ENCODE data around the gene ATP9B. TPM values are rescaled to one million over a fixed set of nuclear protein-coding genes. Genes with fewer than 3 reads are reported as not detected.

The ATP9B gene
- total RNA-seq, 1 experiment from 2014 or later = 25.5 TPM

DNA sequence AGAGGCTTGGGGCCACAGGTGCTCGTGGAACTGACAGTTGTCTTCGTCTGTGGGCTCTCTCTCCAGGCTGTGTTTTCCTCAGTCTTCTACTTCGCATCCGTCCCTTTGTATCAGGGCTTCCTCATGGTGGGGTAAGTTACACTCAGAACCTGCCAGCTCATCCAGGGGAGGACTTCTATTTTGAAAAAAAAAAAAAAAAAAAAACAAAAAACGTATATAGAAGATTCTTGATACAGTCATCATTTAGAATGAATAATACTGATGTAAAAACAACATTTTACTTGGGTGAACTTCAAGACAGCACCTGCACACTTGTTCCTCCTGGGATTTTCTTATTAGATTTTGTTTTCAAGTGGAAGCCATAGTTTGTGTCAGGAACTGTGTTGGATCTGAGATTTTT is 278.9 kb downstream of the ATP9B start:
- no peak for DNase-seq (ENCODE audit: unreplicated experiment)
- Mint-ChIP-seq H3K4me1 (ENCODE audit: insufficient read depth, unreplicated experiment) (no peaks in the 10 kb centered on the region), H3K4me3 (ENCODE audit: unreplicated experiment) (no peak overlapping the region), H3K9me3 (ENCODE audit: unreplicated experiment) (no peaks in the 10 kb centered on the region), H3K27me3 (ENCODE audit: insufficient read depth, unreplicated experiment) (no peaks in the 10 kb centered on the region), H3K36me3 (ENCODE audit: insufficient read depth, unreplicated experiment) (peaks cover 53% of the 10 kb centered on the region), H3K27ac (ENCODE audit: low read depth, unreplicated experiment) (no peak overlapping the region)
- BruUV-seq (replicated peaks) = no TSS peak
- TF ChIP-seq, protein P1, sequence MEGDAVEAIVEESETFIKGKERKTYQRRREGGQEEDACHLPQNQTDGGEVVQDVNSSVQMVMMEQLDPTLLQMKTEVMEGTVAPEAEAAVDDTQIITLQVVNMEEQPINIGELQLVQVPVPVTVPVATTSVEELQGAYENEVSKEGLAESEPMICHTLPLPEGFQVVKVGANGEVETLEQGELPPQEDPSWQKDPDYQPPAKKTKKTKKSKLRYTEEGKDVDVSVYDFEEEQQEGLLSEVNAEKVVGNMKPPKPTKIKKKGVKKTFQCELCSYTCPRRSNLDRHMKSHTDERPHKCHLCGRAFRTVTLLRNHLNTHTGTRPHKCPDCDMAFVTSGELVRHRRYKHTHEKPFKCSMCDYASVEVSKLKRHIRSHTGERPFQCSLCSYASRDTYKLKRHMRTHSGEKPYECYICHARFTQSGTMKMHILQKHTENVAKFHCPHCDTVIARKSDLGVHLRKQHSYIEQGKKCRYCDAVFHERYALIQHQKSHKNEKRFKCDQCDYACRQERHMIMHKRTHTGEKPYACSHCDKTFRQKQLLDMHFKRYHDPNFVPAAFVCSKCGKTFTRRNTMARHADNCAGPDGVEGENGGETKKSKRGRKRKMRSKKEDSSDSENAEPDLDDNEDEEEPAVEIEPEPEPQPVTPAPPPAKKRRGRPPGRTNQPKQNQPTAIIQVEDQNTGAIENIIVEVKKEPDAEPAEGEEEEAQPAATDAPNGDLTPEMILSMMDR (IDR thresholded peaks at IDR 0.05; ENCODE audit: unreplicated experiment) = no peak
- CTCF ChIA-PET = no interaction called here
- intact Hi-C loops (cut with micrococcal nuclease) = no loop called here
- POLR2A ChIA-PET = no interaction called here

DNA sequence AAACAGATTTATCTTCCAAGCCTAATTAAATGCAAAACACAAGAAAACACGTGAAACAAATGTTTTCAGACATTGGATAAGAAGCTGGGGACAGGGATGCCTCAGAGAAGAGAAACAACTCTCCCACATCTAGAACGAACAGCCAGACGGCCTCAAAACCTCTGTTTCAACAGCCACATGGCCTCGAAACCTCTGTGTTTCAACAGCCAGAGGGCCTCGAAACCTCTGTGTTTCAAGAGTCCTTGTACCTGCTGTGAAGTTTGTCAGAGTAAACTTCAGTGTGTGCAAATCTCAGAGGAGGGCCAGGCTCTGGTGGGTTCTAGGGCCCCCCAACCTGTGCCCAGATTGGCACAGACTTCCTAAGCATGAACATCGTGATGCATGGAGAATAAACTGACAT is 283.2 kb downstream of the ATP9B start:
- ChIA-PET POLR2A (no interaction called here), CTCF (interaction anchor here (0.6 to 1.1 kb wide), 2 partner anchors 9 to 355 kb away, joined by 3 to 6 read pairs; no protein-coding TSS in a partner anchor)
- Mint-ChIP-seq H3K36me3 (ENCODE audit: insufficient read depth, unreplicated experiment) (peaks cover 21% of the 10 kb centered on the region), H3K27me3 (ENCODE audit: insufficient read depth, unreplicated experiment) (no peaks in the 10 kb centered on the region), H3K9me3 (ENCODE audit: unreplicated experiment) (no peaks in the 10 kb centered on the region), H3K4me1 (ENCODE audit: insufficient read depth, unreplicated experiment) (no peaks in the 10 kb centered on the region), H3K27ac (ENCODE audit: low read depth, unreplicated experiment) (no peak overlapping the region), H3K4me3 (ENCODE audit: unreplicated experiment) (no peak overlapping the region)
- no TSS peak for BruUV-seq (replicated peaks)
- TF ChIP-seq, protein P1 (IDR thresholded peaks at IDR 0.05; ENCODE audit: unreplicated experiment) = no peak
- intact Hi-C loops (cut with micrococcal nuclease) = no loop called here
- DNase-seq (ENCODE audit: unreplicated experiment) = no peak

DNA sequence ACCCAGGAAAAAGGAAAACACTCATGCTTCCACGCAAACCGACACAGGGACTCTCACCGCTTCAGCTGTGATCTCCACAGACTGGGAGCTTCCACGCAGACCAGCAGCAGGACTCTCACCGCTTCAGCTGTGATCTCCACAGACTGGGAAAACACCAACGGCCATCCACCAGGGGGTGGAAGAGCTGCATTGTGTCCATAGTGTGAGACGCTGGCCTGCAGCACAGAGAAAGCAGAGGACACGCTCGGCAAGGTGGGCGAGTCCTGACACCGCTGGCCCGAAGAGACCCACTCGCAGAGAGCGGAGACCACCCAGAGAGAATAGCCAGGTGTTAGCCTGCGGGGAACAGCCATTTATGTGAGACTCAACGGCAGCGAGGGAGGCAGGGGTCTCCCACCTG is 284.1 kb downstream of the ATP9B start:
- TF ChIP-seq, protein P1 (IDR thresholded peaks at IDR 0.05; ENCODE audit: unreplicated experiment) = no peak
- no peaks in the 10 kb centered on the region for H3K27me3 Mint-ChIP-seq (ENCODE audit: insufficient read depth, unreplicated experiment)
- POLR2A ChIA-PET = no interaction called here
- H3K36me3 Mint-ChIP-seq (ENCODE audit: insufficient read depth, unreplicated experiment) = peaks cover 13% of the 10 kb centered on the region
- H3K27ac Mint-ChIP-seq (ENCODE audit: low read depth, unreplicated experiment) = no peak overlapping the region
- CTCF ChIA-PET = no interaction called here
- no peak overlapping the region for H3K4me3 Mint-ChIP-seq (ENCODE audit: unreplicated experiment)
- no TSS peak for BruUV-seq (replicated peaks)
- no peak for DNase-seq (ENCODE audit: unreplicated experiment)
- intact Hi-C loops (cut with micrococcal nuclease) = no loop called here
- no peaks in the 10 kb centered on the region for H3K9me3 Mint-ChIP-seq (ENCODE audit: unreplicated experiment)
- no peaks in the 10 kb centered on the region for H3K4me1 Mint-ChIP-seq (ENCODE audit: insufficient read depth, unreplicated experiment)

DNA sequence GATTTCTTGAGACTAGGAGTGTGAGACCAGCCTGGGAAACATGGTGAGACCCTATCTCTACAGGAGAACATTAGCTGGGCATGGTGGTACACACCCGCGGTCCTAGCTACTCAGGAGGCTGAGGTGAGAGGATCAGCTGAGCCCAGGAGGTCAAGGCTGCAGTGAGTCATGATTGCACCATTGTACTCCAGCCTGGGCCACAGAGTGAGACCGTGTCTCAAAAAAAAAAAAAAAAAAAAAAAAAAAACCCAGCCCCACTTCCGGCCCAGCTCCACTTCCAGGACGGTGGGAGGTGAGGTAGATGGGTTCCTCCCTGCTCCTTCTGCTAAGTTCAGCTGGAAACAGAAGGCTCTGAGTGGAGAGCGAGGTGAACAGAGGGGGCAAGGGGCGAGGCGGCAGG is 285.2 kb downstream of the ATP9B start:
- no peak overlapping the region for H3K4me3 Mint-ChIP-seq (ENCODE audit: unreplicated experiment)
- no peaks in the 10 kb centered on the region for H3K27me3 Mint-ChIP-seq (ENCODE audit: insufficient read depth, unreplicated experiment)
- BruUV-seq (replicated peaks) = no TSS peak
- ChIA-PET POLR2A (no interaction called here), CTCF (interaction anchor here (0.7 kb wide), 1 partner anchor 158 kb away, joined by 3 read pairs; no protein-coding TSS in a partner anchor)
- H3K27ac Mint-ChIP-seq (ENCODE audit: low read depth, unreplicated experiment) = no peak overlapping the region
- TF ChIP-seq, protein P1 (IDR thresholded peaks at IDR 0.05; ENCODE audit: unreplicated experiment) = no peak
- DNase-seq (ENCODE audit: unreplicated experiment) = no peak
- H3K9me3 Mint-ChIP-seq (ENCODE audit: unreplicated experiment) = no peaks in the 10 kb centered on the region
- H3K36me3 Mint-ChIP-seq (ENCODE audit: insufficient read depth, unreplicated experiment) = peaks cover 9% of the 10 kb centered on the region
- no peaks in the 10 kb centered on the region for H3K4me1 Mint-ChIP-seq (ENCODE audit: insufficient read depth, unreplicated experiment)
- intact Hi-C loops (cut with micrococcal nuclease) = no loop called here
